A204.1 (cell line): ENCODE results near the gene SPIRE2.
"Not testable (repeated sequence)": the region's sequence is repeated elsewhere in the genome, so short reads cannot be mapped to it uniquely, and the experiment has no call there.

Experiments used
- FAIRE-seq: peaks from 2 replicates; lab custom pipeline; 2012; peaks lifted over from hg19 to GRCh38; lab: Jason Lieb, UNC

The SPIRE2 gene, protein sequence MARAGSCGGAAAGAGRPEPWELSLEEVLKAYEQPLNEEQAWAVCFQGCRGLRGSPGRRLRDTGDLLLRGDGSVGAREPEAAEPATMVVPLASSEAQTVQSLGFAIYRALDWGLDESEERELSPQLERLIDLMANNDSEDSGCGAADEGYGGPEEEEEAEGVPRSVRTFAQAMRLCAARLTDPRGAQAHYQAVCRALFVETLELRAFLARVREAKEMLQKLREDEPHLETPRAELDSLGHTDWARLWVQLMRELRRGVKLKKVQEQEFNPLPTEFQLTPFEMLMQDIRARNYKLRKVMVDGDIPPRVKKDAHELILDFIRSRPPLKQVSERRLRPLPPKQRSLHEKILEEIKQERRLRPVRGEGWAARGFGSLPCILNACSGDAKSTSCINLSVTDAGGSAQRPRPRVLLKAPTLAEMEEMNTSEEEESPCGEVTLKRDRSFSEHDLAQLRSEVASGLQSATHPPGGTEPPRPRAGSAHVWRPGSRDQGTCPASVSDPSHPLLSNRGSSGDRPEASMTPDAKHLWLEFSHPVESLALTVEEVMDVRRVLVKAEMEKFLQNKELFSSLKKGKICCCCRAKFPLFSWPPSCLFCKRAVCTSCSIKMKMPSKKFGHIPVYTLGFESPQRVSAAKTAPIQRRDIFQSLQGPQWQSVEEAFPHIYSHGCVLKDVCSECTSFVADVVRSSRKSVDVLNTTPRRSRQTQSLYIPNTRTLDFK

GRCh38 chr16:89828199-89828869, at the start of gene SPIRE2:
Gene SPIRE2, plus strand, starts transcription at chr16:89828475. Its CDS starts 76 bp downstream, at chr16:89828551.
- FAIRE-seq, result no peak

GRCh38 chr16:89779231-89779908, 48.9 kb upstream of the SPIRE2 start:
- FAIRE-seq, result no peak

- no peak for FAIRE-seq
Measured at GRCh38 chr16:89779909-89780305, 48.4 kb upstream of the SPIRE2 start.

DNA sequence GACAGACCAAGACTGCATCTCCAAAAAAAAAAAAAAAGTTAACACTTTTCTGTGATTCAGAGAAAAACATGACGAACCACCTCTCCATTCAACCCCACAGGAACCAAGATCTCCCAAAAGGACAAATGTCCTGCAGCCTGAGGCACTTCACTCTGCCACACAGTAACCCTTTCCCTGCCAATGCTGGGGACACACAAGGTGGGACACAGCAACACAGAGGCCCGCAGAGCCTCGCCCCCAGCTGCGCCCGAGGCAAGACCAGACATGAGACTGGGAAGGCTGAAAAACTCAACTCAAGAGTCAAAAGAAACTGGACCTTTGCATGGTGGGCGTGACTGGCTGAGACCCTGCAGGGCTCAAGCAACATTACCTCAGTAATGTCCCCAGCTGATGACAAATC, 45.8 kb upstream of the SPIRE2 start:
- no peak for FAIRE-seq

GRCh38 chr16:89783952-89784351, 44.3 kb upstream of the SPIRE2 start:
- not testable (repeated sequence) for FAIRE-seq

GRCh38 chr16:89784406-89784805, 43.9 kb upstream of the SPIRE2 start:
- FAIRE-seq, result no peak

DNA sequence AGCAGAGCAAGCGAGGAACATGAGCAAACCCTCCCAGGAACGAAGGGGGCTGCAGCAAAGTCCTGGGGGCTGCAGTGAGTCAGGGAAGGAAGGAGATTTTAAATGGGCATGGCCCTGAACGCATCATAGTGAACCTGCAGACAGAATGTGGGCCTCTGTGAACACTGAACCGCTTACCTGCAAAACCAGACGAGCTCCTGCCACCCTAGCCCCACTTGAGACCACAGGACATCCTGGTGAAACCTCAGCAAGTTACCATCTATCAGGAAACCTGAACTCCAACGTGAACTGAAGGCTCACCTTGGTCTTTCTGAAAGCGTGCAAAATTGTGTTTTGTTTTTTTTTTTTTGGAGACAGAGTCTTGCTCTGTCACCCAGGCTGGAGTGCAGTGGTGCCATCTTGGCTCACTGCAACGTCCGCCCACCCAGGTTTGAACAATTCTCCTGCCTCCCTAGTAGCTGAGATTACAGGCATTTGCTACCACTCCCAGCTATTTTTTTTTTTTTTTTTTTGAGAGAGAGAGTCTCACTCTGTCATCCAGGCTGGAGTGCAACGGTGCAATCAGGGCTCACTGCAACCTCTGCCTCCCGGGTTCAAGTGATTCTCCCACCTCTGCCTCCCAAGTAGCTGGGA, 42.6 kb upstream of the SPIRE2 start:
- no peak for FAIRE-seq

DNA sequence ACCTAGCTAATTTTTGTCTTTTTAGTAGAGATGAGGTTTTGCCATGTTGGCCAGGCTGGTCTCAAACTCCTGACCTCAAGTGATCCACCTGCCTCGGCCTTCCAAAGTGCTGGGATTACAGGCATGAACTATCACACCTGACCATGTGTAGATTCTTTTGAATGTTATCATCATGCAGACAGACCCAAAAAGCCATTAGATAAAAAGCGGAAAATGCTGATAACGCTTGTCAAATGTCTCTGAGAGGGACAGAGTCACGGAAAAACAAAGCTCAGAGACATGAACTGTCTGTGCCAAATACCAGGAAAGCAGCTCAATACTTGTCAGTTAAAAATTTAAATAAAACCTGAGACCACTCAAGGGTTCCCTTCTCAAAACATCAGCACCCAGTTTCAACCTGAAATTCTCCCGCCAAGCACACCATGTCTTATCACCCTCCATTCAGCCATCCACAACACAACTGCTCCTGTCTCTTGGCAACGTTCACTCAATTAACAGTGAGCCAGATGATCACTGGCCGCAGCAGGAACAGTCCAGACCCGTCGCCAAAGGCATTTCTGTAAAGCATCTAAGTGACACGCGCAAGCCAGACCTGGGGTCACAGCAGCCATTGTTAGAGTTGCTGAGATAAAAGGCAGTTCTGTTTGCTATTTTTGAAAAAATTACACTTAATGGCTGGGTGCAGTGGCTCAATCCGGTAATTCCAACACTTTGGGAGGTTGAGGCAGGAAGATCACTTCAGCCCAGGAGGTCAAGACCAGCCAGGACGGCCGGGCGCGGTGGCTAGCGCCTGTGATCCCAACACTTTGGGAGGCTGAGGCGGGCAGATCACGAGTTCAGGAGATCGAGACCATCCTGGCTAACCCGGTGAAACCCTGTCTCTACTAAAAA, 41.6 kb upstream of the SPIRE2 start:
- FAIRE-seq, result no peak

GRCh38 chr16:89787365-89787805, 40.9 kb upstream of the SPIRE2 start:
- no peak for FAIRE-seq

- FAIRE-seq, result no peak
Measured at GRCh38 chr16:89791278-89791995, 36.8 kb upstream of the SPIRE2 start.

DNA sequence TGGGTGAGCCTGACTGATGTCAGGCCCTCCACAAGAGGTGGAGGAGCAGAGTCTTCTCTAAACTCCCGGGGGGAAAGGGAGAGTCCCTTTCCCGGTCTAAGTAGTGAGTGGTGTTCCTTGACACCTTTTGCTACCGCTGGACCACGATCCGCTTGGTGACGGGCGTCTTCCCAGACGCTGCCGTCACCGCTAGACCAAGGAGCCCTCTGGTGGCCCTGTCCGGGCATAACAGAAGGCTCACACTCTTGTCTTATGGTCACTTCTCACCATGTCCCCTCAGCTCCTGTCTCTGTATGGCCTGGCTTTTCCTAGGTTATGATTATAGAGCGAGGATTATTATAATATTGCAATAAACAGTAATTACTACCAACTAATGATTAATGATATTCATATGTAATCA, 35.2 kb upstream of the SPIRE2 start:
- peak; percentile 80 for FAIRE-seq

DNA sequence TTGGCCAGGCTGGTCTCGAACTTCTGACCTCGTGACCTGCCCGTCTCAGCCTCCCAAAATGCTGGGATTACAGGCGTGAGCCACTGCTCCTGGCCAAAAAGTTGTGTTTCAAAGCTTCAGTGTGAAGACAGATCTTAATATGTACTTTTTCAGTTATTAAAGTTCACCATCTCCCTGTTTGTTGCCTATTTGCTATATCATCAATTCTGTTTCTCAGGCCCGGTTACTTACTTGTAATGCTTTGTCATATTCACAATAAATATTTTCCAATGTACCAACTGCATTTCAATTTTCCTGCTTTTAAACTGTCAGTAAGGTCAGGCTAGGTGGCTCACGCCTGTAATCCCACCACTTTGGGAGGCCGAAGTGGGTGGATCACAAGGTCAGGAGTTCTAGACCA, 34.3 kb upstream of the SPIRE2 start:
- FAIRE-seq, result no peak

GRCh38 chr16:89795676-89796075, 32.6 kb upstream of the SPIRE2 start:
- FAIRE-seq, result no peak

GRCh38 chr16:89796104-89796503, 32.2 kb upstream of the SPIRE2 start:
- FAIRE-seq, result no peak

- FAIRE-seq, result no peak
Measured at GRCh38 chr16:89798126-89798525, 30.1 kb upstream of the SPIRE2 start.

DNA sequence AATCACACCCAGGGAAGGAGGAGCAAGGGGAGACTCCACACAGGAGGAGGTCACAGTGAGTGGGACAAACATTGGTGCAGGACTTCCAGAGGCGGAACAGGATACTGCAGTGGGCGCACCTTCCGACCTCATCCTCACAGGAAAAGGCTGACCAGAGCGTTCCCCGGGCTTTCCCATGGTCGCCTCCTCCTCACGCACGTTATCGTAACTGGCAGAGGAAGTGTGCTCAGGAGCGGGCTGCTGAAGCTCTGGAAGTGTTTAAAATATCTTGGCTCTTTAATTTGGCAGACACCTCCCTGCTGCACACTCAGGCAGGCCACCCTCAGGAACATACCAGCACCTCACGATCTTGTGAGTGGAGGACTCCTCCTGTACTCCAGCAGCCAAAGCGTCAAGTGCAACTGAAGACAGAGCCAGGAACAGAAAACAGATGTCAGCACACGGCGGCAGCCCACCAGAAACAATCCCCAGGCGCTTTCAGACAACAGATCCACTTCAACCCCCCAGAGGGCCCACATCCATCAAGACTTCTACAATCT, 29.4 kb upstream of the SPIRE2 start:
- no peak for FAIRE-seq

DNA sequence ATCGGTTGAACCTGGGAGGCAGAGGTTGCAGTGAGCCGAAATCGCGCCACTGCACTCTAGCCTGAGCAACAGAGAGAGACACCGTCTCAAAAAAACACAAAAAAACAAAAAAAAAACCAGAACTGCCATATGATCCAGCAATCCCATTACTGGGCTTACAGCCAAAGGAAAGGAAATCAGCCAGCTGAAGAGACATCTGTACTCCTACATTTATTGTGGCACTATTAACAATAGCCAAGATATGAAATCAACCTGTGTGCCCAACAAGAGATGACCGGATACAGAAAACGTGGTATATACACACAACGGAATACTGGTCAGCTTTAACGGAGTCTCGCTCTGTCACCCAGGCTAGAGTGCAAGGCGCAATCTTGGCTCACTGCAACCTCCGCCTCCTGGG, 26.5 kb upstream of the SPIRE2 start:
- FAIRE-seq, result no peak

DNA sequence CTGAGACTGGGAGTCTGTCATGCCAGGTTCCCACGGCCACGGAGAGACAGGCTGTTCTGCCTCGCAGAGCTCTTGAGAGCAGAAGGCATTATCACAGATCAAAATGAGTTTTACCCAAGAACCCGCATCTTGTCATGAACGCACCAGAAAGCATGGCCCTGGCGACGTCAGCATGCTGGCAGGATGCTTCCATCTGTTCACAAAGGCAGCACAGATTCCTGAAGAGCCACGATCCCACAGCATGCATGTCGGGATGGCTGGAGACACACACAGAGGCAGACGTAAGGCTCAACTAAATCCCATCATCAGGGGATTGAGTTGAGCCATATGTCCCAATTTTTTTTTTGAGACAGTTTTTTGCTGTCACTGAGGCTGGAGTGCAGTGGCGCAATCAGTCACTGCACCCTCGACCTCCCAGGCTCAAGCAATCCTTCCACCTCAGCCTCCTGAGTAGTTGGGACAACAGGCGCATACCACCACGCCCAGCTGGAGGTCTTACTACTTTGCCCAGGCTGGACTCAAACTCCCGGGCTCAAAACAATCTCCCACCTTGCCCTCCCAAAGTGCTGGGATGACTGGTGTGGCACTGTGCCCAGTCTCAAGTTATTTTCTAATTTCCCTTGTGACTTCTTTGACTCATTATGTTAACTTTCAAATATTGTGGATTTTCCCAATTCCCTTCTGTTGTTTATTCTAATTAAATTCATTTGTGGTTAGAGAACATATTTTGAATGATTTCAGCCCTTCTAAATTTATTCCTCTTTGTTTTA, 23.0 kb upstream of the SPIRE2 start:
- no peak for FAIRE-seq

- not testable (repeated sequence) for FAIRE-seq
Measured at GRCh38 chr16:89806589-89807193, 21.6 kb upstream of the SPIRE2 start.
